IPS-NIHi7 (cell line): ENCODE measurements around the gene AKR1D1.
A peak's percentile ranks its signal among the peaks of the same experiment; 100 is the strongest.
"Not testable (repeated sequence)": the region's sequence is repeated elsewhere in the genome, so short reads cannot be mapped to it uniquely, and the experiment has no call there.

Experiments used
- DNase-seq: peaks from one replicate; pipeline ENCODE4 v3.0.0; 2012; ENCODE audit warnings: mixed read lengths; ENCODE audit errors: extremely low spot score

Gene AKR1D1

GRCh38 chr7:138120140-138120827, 44.0 kb downstream of the AKR1D1 start:
- no peak for DNase-seq

GRCh38 chr7:138122162-138122561, 45.9 kb downstream of the AKR1D1 start:
- DNase-seq, result no peak

DNA sequence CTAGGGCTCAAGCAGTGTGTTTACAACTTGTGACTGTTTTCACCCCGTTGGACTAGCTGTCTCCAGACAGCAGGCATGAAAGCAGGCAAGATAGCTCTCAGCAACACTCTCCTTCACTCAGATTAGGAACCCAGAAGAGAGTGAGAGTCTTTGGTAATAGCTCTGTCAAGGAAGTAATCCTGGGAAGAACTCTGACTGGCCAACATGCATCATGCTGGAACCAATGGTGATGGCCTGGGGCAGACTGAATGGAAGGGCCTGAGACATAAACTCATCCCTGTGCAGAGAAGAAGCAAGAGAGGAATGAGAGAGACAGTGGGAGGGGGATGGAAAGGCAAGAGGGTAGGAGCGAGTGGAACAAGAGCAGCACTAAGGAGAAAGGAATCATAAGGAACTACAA, 48.9 kb downstream of the AKR1D1 start:
- DNase-seq, result peak; percentile 22

DNA sequence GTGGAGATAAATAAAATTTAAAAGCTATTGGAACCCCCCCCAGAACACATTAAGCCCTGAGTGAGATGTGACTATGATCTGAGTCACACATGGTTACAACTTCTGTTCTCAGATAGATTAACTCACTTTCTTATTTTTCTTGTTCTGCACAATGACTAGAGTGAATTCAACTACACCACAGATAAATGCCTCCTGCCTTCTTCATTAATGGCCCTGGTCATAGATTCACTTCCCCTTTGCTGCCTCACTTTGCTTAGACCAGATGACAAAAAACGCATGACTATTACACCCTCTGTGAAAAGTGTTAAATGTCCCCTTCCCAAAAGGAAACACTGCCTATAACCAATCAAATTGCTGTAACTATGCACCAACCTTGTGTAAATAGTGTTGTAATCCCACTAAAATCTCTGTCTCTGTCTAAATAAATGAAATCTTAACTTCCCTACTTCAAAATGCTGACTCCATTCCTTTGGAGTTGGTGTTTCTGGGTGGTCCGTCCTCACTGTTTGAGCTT, 49.4 kb downstream of the AKR1D1 start:
- DNase-seq, result no peak

DNA sequence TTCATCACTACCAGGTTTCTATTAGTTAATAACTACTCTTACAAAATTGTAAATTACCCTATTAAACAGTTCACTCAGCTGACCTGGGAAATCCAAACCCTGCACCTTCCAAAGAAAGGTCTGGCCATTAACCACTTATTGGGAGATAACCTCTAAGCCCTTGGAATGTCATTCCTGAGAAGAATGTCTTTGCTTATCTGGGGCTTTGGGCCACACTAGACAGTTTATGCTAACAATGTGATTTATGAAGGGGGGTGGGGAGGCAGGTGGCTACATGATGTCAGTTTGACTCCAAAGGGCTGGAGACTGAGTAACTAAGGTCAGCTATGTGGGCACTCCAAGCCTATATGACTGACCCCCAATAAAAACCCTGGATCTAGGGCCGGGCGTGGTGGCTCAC, 50.7 kb downstream of the AKR1D1 start:
- no peak for DNase-seq

- no peak for DNase-seq
Observed at GRCh38 chr7:138127996-138128395, 51.7 kb downstream of the AKR1D1 start.

DNA sequence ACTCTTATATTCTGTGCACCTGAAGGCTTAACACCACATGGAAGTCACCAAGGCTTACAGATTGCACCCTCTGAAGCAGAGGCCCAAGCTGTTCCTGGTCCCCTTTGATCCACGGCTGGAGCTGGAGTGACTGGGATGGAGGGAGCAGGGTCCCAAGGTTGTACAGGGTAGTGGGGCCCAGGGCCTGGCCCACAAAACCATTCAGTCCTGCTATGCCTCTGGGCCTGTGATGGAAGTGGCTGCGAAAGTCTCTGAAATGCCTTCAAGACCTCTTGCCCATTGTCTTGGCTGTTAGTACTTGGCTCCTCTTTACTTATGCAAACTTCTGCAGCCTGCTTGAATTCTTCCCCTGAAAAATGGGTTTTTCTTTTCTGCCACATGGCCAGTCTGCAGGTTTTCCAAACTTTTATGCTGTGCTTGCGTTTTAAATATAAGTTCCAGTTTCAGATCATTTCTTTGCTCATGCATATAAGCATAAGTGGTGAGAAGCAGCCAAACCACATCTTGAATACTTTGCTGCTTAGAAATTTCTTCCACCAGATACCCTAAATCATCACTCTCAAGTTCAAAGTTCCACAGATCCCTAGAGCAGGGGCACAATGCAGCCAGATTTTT, 53.4 kb downstream of the AKR1D1 start:
- DNase-seq, result no peak

GRCh38 chr7:138137423-138138171, 61.3 kb downstream of the AKR1D1 start:
- DNase-seq, result no peak

GRCh38 chr7:138138244-138138643, 62.0 kb downstream of the AKR1D1 start:
- no peak for DNase-seq

GRCh38 chr7:138142583-138143201, 66.4 kb downstream of the AKR1D1 start:
- DNase-seq, result no peak

GRCh38 chr7:138144958-138145357, 68.7 kb downstream of the AKR1D1 start:
- DNase-seq, result no peak

- DNase-seq, result not testable (repeated sequence)
Observed at GRCh38 chr7:138146221-138146620, 70.0 kb downstream of the AKR1D1 start.

GRCh38 chr7:138146757-138147734, 70.8 kb downstream of the AKR1D1 start:
- DNase-seq, result not testable (repeated sequence)

DNA sequence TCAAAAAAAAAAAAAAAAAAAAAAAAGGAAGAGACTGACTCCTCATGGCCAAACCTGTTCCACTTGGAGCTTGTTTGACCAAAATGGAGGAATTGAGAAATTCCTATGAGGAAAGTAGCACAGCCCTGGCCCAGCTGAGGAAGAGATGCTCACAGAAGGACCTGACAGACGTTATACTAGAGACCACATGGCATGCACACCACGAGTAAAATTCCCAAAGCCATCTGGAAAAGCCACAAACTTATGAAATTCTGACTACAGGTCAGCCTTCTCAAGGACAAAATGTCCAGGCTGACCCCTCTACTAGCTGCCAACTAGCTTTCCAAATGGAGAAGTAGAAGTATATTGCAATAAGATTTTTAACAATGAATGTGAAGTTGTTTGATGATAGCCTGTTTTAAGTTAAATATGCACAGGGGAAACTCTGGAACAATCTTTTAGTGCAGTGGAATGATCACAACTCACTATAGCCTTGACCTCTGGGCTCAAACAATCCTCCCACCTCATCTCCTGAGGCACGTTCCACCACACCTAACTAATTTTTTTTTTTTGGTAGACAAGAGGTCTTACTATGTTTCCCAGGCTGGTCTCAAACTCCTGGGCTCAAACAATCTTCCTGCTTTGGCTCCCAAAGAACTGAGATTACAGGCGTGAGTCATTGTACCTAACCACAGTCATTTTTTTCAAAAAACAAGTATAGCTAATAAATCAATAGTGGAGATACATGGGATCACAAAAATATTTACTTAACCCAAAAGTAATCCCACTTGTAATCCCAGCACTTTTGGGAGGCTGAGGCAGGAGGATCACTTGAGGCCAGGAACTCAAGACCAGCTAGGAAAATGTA, 75.7 kb downstream of the AKR1D1 start:
- no peak for DNase-seq

- no peak for DNase-seq
Observed at GRCh38 chr7:138154661-138155060, 78.4 kb downstream of the AKR1D1 start.

- DNase-seq, result no peak
Observed at GRCh38 chr7:138157702-138158101, 81.4 kb downstream of the AKR1D1 start.

- DNase-seq, result no peak
Observed at GRCh38 chr7:138158739-138159528, 82.7 kb downstream of the AKR1D1 start.

- peak; percentile 94 for DNase-seq
Observed at GRCh38 chr7:138161600-138162081, 85.4 kb downstream of the AKR1D1 start.

DNA sequence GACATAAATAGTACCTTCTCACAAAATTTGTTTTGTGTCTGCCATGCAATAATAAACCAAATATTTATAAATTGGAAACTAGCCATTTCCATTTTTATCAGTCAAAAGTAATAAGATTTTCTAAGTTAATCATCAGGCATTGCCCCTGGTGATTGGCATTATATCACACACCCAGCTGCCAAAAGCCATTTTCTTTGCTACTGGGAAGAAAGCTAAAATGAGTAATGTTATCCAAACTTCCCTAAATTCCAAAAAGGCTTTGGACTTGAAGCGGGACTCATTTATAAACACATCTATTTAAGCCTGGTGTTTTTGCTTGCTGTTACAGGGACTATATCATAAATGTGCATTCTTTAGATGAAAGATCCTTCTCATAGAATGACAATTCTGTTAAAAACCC, 86.0 kb downstream of the AKR1D1 start:
- DNase-seq, result no peak
